GM19239 (cell line): ENCODE measurements around the gene CDK5RAP2.
"Not testable (repeated sequence)": the region's sequence is repeated elsewhere in the genome, so short reads cannot be mapped to it uniquely, and the experiment has no call there.

Experiments
- DNase-seq: peaks from one replicate; pipeline ENCODE4 v3.0.0; 2011; ENCODE audit warnings: low spot score; ENCODE audit not compliant: insufficient read length
- FAIRE-seq: peaks from 2 replicates; lab custom pipeline; 2011; peaks lifted over from hg19 to GRCh38; lab: Jason Lieb, UNC

The CDK5RAP2 gene

GRCh38 chr9:120580051-120580896 is at the start of gene CDK5RAP2:
TSS of gene CDK5RAP2 (minus strand) at chr9:120580167. CDS start at chr9:120579978, 189 bp downstream.
- DNase-seq (peak; percentile 77), FAIRE-seq (peak; percentile 84)

- DNase-seq, FAIRE-seq: not testable (repeated sequence)
Measured at GRCh38 chr9:120628925-120629497, 49.0 kb upstream of the CDK5RAP2 start.

- DNase-seq: no peak
- FAIRE-seq: no peak
Measured at GRCh38 chr9:120628207-120628924, 48.4 kb upstream of the CDK5RAP2 start.

- no peak for FAIRE-seq
Measured at GRCh38 chr9:120627073-120627472, 47.1 kb upstream of the CDK5RAP2 start.

GRCh38 chr9:120626512-120626911 is 46.5 kb upstream of the CDK5RAP2 start:
- no peak for DNase-seq

More at GRCh38 chr9:120627073-120627472, 47.1 kb upstream of the CDK5RAP2 start:
- DNase-seq: no peak

GRCh38 chr9:120625222-120625621 is 45.3 kb upstream of the CDK5RAP2 start:
- no peak for FAIRE-seq
- no peak for DNase-seq

More at GRCh38 chr9:120626512-120626911, 46.5 kb upstream of the CDK5RAP2 start:
- FAIRE-seq: no peak

GRCh38 chr9:120622790-120623189 is 42.8 kb upstream of the CDK5RAP2 start:
- DNase-seq (no peak), FAIRE-seq (no peak)

GRCh38 chr9:120621941-120622340 is 42.0 kb upstream of the CDK5RAP2 start:
- no peak for FAIRE-seq
- DNase-seq: no peak

- DNase-seq (peak; percentile 35), FAIRE-seq (peak; percentile 86)
Measured at GRCh38 chr9:120619751-120620655, 40.0 kb upstream of the CDK5RAP2 start.

GRCh38 chr9:120616966-120617935 is 37.3 kb upstream of the CDK5RAP2 start:
- no peak for DNase-seq
- no peak for FAIRE-seq

- DNase-seq: no peak
- no peak for FAIRE-seq
Measured at GRCh38 chr9:120612218-120612617, 32.3 kb upstream of the CDK5RAP2 start.

GRCh38 chr9:120611690-120612068 is 31.7 kb upstream of the CDK5RAP2 start:
- FAIRE-seq (no peak), DNase-seq (no peak)

- DNase-seq: no peak
- no peak for FAIRE-seq
Measured at GRCh38 chr9:120610975-120611689, 31.2 kb upstream of the CDK5RAP2 start.

GRCh38 chr9:120609636-120610035 is 29.7 kb upstream of the CDK5RAP2 start:
- no peak for DNase-seq
- FAIRE-seq: no peak

GRCh38 chr9:120608421-120608820 is 28.5 kb upstream of the CDK5RAP2 start:
- no peak for DNase-seq

GRCh38 chr9:120603591-120603990 is 23.6 kb upstream of the CDK5RAP2 start:
- FAIRE-seq: no peak
- DNase-seq: no peak

More at GRCh38 chr9:120608421-120608820, 28.5 kb upstream of the CDK5RAP2 start:
- no peak for FAIRE-seq

- FAIRE-seq (no peak), DNase-seq (no peak)
Measured at GRCh38 chr9:120603010-120603409, 23.0 kb upstream of the CDK5RAP2 start.

- DNase-seq (no peak), FAIRE-seq (no peak)
Measured at GRCh38 chr9:120593955-120594277, 13.9 kb upstream of the CDK5RAP2 start.
